Right hindlimb (tissue), 1 donor: ENCODE results near the gene PLG.
"Not testable (repeated sequence)": the region's sequence is repeated elsewhere in the genome, so short reads cannot be mapped to it uniquely, and the experiment has no call there.

Experiments used
- DNase-seq: peaks from one replicate; pipeline ENCODE4 v3.0.0-alpha.2; 2018

Gene PLG

GRCh38 chr6:160780656-160781055 is 78.6 kb downstream of the PLG start:
- DNase-seq, result not testable (repeated sequence)

GRCh38 chr6:160781298-160781697 is 79.3 kb downstream of the PLG start:
- DNase-seq, result no peak

GRCh38 chr6:160782228-160782627 is 80.2 kb downstream of the PLG start:
- no peak for DNase-seq

GRCh38 chr6:160783741-160784140 is 81.7 kb downstream of the PLG start:
- DNase-seq, result no peak

- DNase-seq, result not testable (repeated sequence)
Measured at GRCh38 chr6:160788126-160788525, 86.1 kb downstream of the PLG start.

GRCh38 chr6:160788806-160789205 is 86.8 kb downstream of the PLG start:
- DNase-seq, result no peak

GRCh38 chr6:160789263-160790027 is 87.4 kb downstream of the PLG start:
- no peak for DNase-seq

- DNase-seq, result no peak
Measured at GRCh38 chr6:160790028-160790792, 88.2 kb downstream of the PLG start.

GRCh38 chr6:160791459-160791858 is 89.4 kb downstream of the PLG start:
- no peak for DNase-seq

GRCh38 chr6:160791981-160792418 is 90.0 kb downstream of the PLG start:
- DNase-seq, result no peak

- DNase-seq, result no peak
Measured at GRCh38 chr6:160792708-160793107, 90.7 kb downstream of the PLG start.

- DNase-seq, result no peak
Measured at GRCh38 chr6:160793652-160794051, 91.6 kb downstream of the PLG start.

GRCh38 chr6:160795721-160796120 is 93.7 kb downstream of the PLG start:
- no peak for DNase-seq

GRCh38 chr6:160798625-160799024 is 96.6 kb downstream of the PLG start:
- no peak for DNase-seq

GRCh38 chr6:160799801-160800506 is 97.9 kb downstream of the PLG start:
- no peak for DNase-seq

GRCh38 chr6:160801418-160801817 is 99.4 kb downstream of the PLG start:
- no peak for DNase-seq

GRCh38 chr6:160802049-160802448 is 100.0 kb downstream of the PLG start:
- not testable (repeated sequence) for DNase-seq
